Gastrocnemius medialis (tissue), 4 donors: Measurements from ENCODE around the gene PTTG1. TPM values are rescaled to one million over a fixed set of nuclear protein-coding genes. Genes with fewer than 3 reads are reported as not detected.

Experiments
- ATAC-seq, 2 donors: fragments of 150-250 bp; one replicate each; pipeline ENCODE4 v1.9.1; 2016
- DNase-seq, 2 donors: peaks; one replicate each; pipeline ENCODE4 v3.0.0-alpha.2; 2019
- H3K27ac ChIP-seq, 4 donors: fragments of 200-600 bp; sonication (generic); 1 replicate in 1 of 4; 2 replicates in 3 of 4; pipeline ENCODE4 v1.5.1; 2016 to 2018; ENCODE audit warnings: mild to moderate bottlenecking in 2 of 4, moderate library complexity in 1 of 4
- H3K27me3 ChIP-seq, 3 donors: fragments of 200-600 bp; sonication (generic) in 2 of 3; 1 replicate in 1 of 3; 2 replicates in 2 of 3; pipeline versions ENCODE4 v1.5.1 to v1.6.0; 2016 to 2019; ENCODE audit warnings: mild to moderate bottlenecking in 1 of 3, moderate library complexity in 1 of 3
- H3K36me3 ChIP-seq, 2 donors: fragments of 200-600 bp; sonication (generic) in 1 of 2; one replicate each; pipeline ENCODE4 v1.5.1; 2017 to 2018
- H3K4me1 ChIP-seq, 2 donors: fragments of 200-600 bp; sonication (generic) in 1 of 2; one replicate each; pipeline ENCODE4 v1.5.1; 2016 to 2017; ENCODE audit warnings: mild to moderate bottlenecking in 2 of 2
- H3K4me3 ChIP-seq, 4 donors: fragments of 200-600 bp; sonication (generic) in 3 of 4; 1 replicate in 1 of 4; 2 replicates in 3 of 4; pipeline ENCODE4 v1.5.1; 2016 to 2019; ENCODE audit warnings: mild to moderate bottlenecking in 2 of 4
- H3K9me3 ChIP-seq, 3 donors: fragments of 200-600 bp; sonication (generic) in 2 of 3; 1 replicate in 1 of 3; 2 replicates in 2 of 3; pipeline ENCODE4 v1.5.1; 2016 to 2019
- CTCF ChIP-seq, 5 experiments: fragments of 450-650 bp in 3 of 5; fragments of 200-600 bp in 2 of 5; sonication (generic) in 2 of 5; IDR thresholded peaks in 4 of 5; conservative IDR thresholded peaks in 1 of 5; 1 replicate in 4 of 5; 2 replicates in 1 of 5; pipeline ENCODE4 v1.5.1; 2016 to 2019; ENCODE audit warnings: antibody characterized with exemption in 5 of 5, mild to moderate bottlenecking in 3 of 5, moderate library complexity in 3 of 5
- POLR2A ChIP-seq, 2 donors: fragments of 450-650 bp; IDR thresholded peaks; one replicate each; pipeline ENCODE4 v1.6.1; 2017; ENCODE audit warnings: antibody characterized with exemption in 2 of 2, mild to moderate bottlenecking in 2 of 2, moderate library complexity in 2 of 2
- in situ Hi-C, 4 donors: fragments of 200-750 bp; cut with MboI; loops; one replicate each; pipeline versions ENCODE4 v1.15.0 to v1.8.0; 2017; ENCODE audit warnings: low sequenced_read_pairs in 4 of 4
- intact Hi-C: fragments of 100-400 bp; cut with DNase I; formaldehyde crosslinking; loops from one replicate; pipeline ENCODE4 v1.15.1; 2023; ENCODE audit warnings: low total_unique reads
- total RNA-seq, 4 donors: library from RNA; depleted of rRNA; stranded (reverse); fragments of >200 nt; gene quantifications; one replicate each; pipeline versions ENCODE4 v1.1.0 to v1.2.3, GENCODE V29; 2016

Gene PTTG1
- total RNA-seq, 4 donors from 2014 or later = 1.1 to 18.1 (median 11.4) TPM

- ATAC-seq (no peak), DNase-seq (no peak)
- no peaks in the 10 kb centered on the region for H3K36me3 ChIP-seq
- H3K27me3 ChIP-seq = no peaks in the 10 kb centered on the region
- peaks cover 0 to 2% of the 10 kb centered on the region in 2 donors for H3K4me1 ChIP-seq
- no peak overlapping the region for H3K27ac ChIP-seq
- TF ChIP-seq POLR2A (IDR thresholded peaks at IDR 0.05) (no peak), CTCF (IDR thresholded peaks at IDR 0.05 in 4 of 5, conservative IDR thresholded peaks at IDR 0.05 in 1 of 5) (no peak)
- H3K4me3 ChIP-seq = no peak overlapping the region
- intact Hi-C loops (no loop called here), in situ Hi-C loops (no loop called here)
- H3K9me3 ChIP-seq = no peaks in the 10 kb centered on the region
Measured at GRCh38 chr5:160384681-160385080, 37.0 kb upstream of the PTTG1 start.

GRCh38 chr5:160385496-160385895 is 36.2 kb upstream of the PTTG1 start:
- Histone ChIP-seq H3K36me3 (no peaks in the 10 kb centered on the region), H3K27ac (no peak overlapping the region), H3K4me1 (peaks cover 0 to 2% of the 10 kb centered on the region in 2 donors), H3K4me3 (no peak overlapping the region), H3K27me3 (no peaks in the 10 kb centered on the region), H3K9me3 (no peaks in the 10 kb centered on the region)
- in situ Hi-C loops (no loop called here), intact Hi-C loops (no loop called here)
- TF ChIP-seq CTCF (IDR thresholded peaks at IDR 0.05 in 4 of 5, conservative IDR thresholded peaks at IDR 0.05 in 1 of 5) (no peak), POLR2A (IDR thresholded peaks at IDR 0.05) (no peak)
- no peak for ATAC-seq
- no peak for DNase-seq

- intact Hi-C loops = no loop called here
- ATAC-seq = no peak
- Histone ChIP-seq H3K36me3 (no peaks in the 10 kb centered on the region), H3K4me3 (no peak overlapping the region), H3K4me1 (peaks cover 0 to 2% of the 10 kb centered on the region in 2 donors), H3K27ac (no peak overlapping the region), H3K27me3 (no peaks in the 10 kb centered on the region), H3K9me3 (no peaks in the 10 kb centered on the region)
- DNase-seq = no peak
- TF ChIP-seq CTCF (IDR thresholded peaks at IDR 0.05 in 4 of 5, conservative IDR thresholded peaks at IDR 0.05 in 1 of 5) (no peak), POLR2A (IDR thresholded peaks at IDR 0.05) (no peak)
- in situ Hi-C loops = no loop called here
Measured at GRCh38 chr5:160387445-160387844, 34.2 kb upstream of the PTTG1 start.

- Histone ChIP-seq H3K4me3 (no peak overlapping the region), H3K36me3 (no peaks in the 10 kb centered on the region), H3K4me1 (peaks cover 0 to 9% of the 10 kb centered on the region in 2 donors), H3K9me3 (no peaks in the 10 kb centered on the region), H3K27me3 (no peaks in the 10 kb centered on the region), H3K27ac (no peak overlapping the region)
- intact Hi-C loops (no loop called here), in situ Hi-C loops (loop anchor here in 1 of 4 donors (10.0 kb wide), 1 partner anchor 366 kb away; no protein-coding TSS in a partner anchor)
- DNase-seq (no peak), ATAC-seq (no peak)
- TF ChIP-seq CTCF (IDR thresholded peaks at IDR 0.05 in 4 of 5, conservative IDR thresholded peaks at IDR 0.05 in 1 of 5) (peak in 4 of 5 experiments; percentile 21 to 48 (median 34)), POLR2A (IDR thresholded peaks at IDR 0.05) (no peak)
Measured at GRCh38 chr5:160390787-160391696, 30.6 kb upstream of the PTTG1 start.
